Brain microvascular endothelial cell (primary cell): Measurements from ENCODE around the gene DDX17.

Source experiments
- DNase-seq: peaks from one replicate; pipeline ENCODE4 v3.0.0-alpha.2; 2020
- H3K27ac ChIP-seq: fragments of 250-450 bp; sonication (Bioruptor Pico); 2 replicates; pipeline ENCODE4 v1.5.1; 2020; ENCODE audit warnings: mild to moderate bottlenecking, moderate library complexity
- H3K27me3 ChIP-seq: fragments of 250-450 bp; sonication (Bioruptor Pico); replicated peaks from 2 replicates; pipeline ENCODE4 v1.5.1; 2020; ENCODE audit warnings: mild to moderate bottlenecking
- H3K36me3 ChIP-seq: fragments of 250-450 bp; sonication (Bioruptor Pico); replicated peaks from 2 replicates; pipeline ENCODE4 v1.5.1; 2020; ENCODE audit warnings: mild to moderate bottlenecking
- H3K4me3 ChIP-seq: 2 replicates; pipeline ENCODE4 v1.5.1; 2011; ENCODE audit warnings: low read depth, mild to moderate bottlenecking, control low read depth, low read length, moderate library complexity
- CTCF ChIP-seq: IDR thresholded peaks from 2 replicates; pipeline ENCODE4 v1.5.1; 2011; ENCODE audit warnings: low read depth, mild to moderate bottlenecking, moderate library complexity, low read length, control low read depth, inconsistent platforms; ENCODE audit errors: missing control alignments
- in situ Hi-C: cut with HindIII; loops from 2 replicates; pipeline ENCODE4 v1.10.0; 2017; ENCODE audit warnings: low sequenced_read_pairs, low pct_ligation_motif_present

The DDX17 gene

GRCh38 chr22:38444783-38445182 is 61.3 kb downstream of the DDX17 start:
- in situ Hi-C loops: no loop called here
- TF ChIP-seq CTCF: no peak
- H3K4me3 ChIP-seq: no peak overlapping the region
- no peak for DNase-seq
- no peak overlapping the region for H3K27ac ChIP-seq
- peaks cover 9% of the 10 kb centered on the region for H3K27me3 ChIP-seq
- H3K36me3 ChIP-seq: no peaks in the 10 kb centered on the region

GRCh38 chr22:38443628-38444521 is 62.2 kb downstream of the DDX17 start:
- no peak for TF ChIP-seq CTCF
- H3K36me3 ChIP-seq: no peaks in the 10 kb centered on the region
- no peak overlapping the region for H3K4me3 ChIP-seq
- in situ Hi-C loops: no loop called here
- DNase-seq: no peak
- peaks cover 7% of the 10 kb centered on the region for H3K27me3 ChIP-seq
- H3K27ac ChIP-seq: no peak overlapping the region

- Histone ChIP-seq H3K27ac (no peak overlapping the region), H3K27me3 (peaks cover 7% of the 10 kb centered on the region), H3K4me3 (no peak overlapping the region), H3K36me3 (no peaks in the 10 kb centered on the region)
- no peak for TF ChIP-seq CTCF
- no peak for DNase-seq
- in situ Hi-C loops: no loop called here
Measured at GRCh38 chr22:38442967-38443627, 63.0 kb downstream of the DDX17 start.

- Histone ChIP-seq H3K27me3 (peaks cover 7% of the 10 kb centered on the region), H3K4me3 (no peak overlapping the region), H3K36me3 (no peaks in the 10 kb centered on the region), H3K27ac (no peak overlapping the region)
- DNase-seq: no peak
- in situ Hi-C loops: no loop called here
- TF ChIP-seq CTCF: no peak
Measured at GRCh38 chr22:38441620-38442287, 64.4 kb downstream of the DDX17 start.

- H3K27me3 ChIP-seq: peaks cover 7% of the 10 kb centered on the region
- no peak for DNase-seq
- H3K27ac ChIP-seq: no peak overlapping the region
- H3K4me3 ChIP-seq: no peak overlapping the region
- no peaks in the 10 kb centered on the region for H3K36me3 ChIP-seq
- in situ Hi-C loops: no loop called here
- no peak for TF ChIP-seq CTCF
Measured at GRCh38 chr22:38440747-38441350, 65.3 kb downstream of the DDX17 start.
